Endothelial cell (in vitro differentiated cells): ENCODE data around the gene MAPK7. TPM values are rescaled to one million over a fixed set of nuclear protein-coding genes. Genes with fewer than 3 reads are reported as not detected.
A peak's percentile ranks its signal among the peaks of the same experiment; 100 is the strongest.

Source experiments
- DNase-seq: peaks from one replicate; pipeline ENCODE4 v3.0.0; 2021; ENCODE audit warnings: low spot score
- H3K27ac Mint-ChIP-seq: one replicate; pipeline ENCODE4 v1.8.0; 2021; ENCODE audit warnings: mixed read lengths, inconsistent platforms; ENCODE audit not compliant: unreplicated experiment
- H3K27me3 Mint-ChIP-seq: one replicate; pipeline ENCODE4 v1.8.0; 2021; ENCODE audit warnings: mild to moderate bottlenecking, moderate library complexity, mixed read lengths, inconsistent platforms; ENCODE audit not compliant: unreplicated experiment
- H3K36me3 Mint-ChIP-seq: one replicate; pipeline ENCODE4 v1.8.0; 2021; ENCODE audit warnings: mild to moderate bottlenecking, low read depth, mixed read lengths, inconsistent platforms; ENCODE audit not compliant: unreplicated experiment
- H3K4me1 Mint-ChIP-seq: one replicate; pipeline ENCODE4 v1.8.0; 2021; ENCODE audit warnings: mild to moderate bottlenecking, mixed read lengths, inconsistent platforms; ENCODE audit not compliant: unreplicated experiment
- H3K4me3 Mint-ChIP-seq: one replicate; pipeline ENCODE4 v1.8.0; 2021; ENCODE audit warnings: mild to moderate bottlenecking, mixed read lengths, inconsistent platforms; ENCODE audit not compliant: unreplicated experiment
- H3K9me3 Mint-ChIP-seq: one replicate; pipeline ENCODE4 v1.8.0; 2021; ENCODE audit warnings: mixed read lengths, inconsistent platforms; ENCODE audit not compliant: unreplicated experiment
- microRNA-seq: library from miRNA; unstranded; fragments of <30 nt; microRNA quantifications from one replicate; pipeline ENCODE4, GENCODE V29; 2020; ENCODE audit not compliant: unreplicated experiment
- total RNA-seq: library from RNA; stranded (reverse); fragmentation: NEBNext Ultra II Directional; extraction: Animal tissue kit (Norgen Biotek cat#: 25700); gene quantifications from one replicate; pipeline ENCODE4 v1.2.1, GENCODE V29; 2021; ENCODE audit not compliant: unreplicated experiment
- TF ChIP-seq, protein P1 (sequence below): fragments of 200-600 bp; sonication (generic); IDR thresholded peaks from one replicate; pipeline ENCODE4 v1.5.0; 2021; ENCODE audit warnings: antibody characterized with exemption; ENCODE audit not compliant: unreplicated experiment

The MAPK7 gene
- total RNA-seq, 1 donor from 2014 or later, result 48.5 TPM

GRCh38 chr17:19424934-19425868 is 46.9 kb downstream of the MAPK7 start:
- DNase-seq, result no peak
- H3K4me3 Mint-ChIP-seq, result no peak overlapping the region
- H3K36me3 Mint-ChIP-seq, result no peaks in the 10 kb centered on the region
- no peak overlapping the region for H3K27ac Mint-ChIP-seq
- TF ChIP-seq, protein P1, sequence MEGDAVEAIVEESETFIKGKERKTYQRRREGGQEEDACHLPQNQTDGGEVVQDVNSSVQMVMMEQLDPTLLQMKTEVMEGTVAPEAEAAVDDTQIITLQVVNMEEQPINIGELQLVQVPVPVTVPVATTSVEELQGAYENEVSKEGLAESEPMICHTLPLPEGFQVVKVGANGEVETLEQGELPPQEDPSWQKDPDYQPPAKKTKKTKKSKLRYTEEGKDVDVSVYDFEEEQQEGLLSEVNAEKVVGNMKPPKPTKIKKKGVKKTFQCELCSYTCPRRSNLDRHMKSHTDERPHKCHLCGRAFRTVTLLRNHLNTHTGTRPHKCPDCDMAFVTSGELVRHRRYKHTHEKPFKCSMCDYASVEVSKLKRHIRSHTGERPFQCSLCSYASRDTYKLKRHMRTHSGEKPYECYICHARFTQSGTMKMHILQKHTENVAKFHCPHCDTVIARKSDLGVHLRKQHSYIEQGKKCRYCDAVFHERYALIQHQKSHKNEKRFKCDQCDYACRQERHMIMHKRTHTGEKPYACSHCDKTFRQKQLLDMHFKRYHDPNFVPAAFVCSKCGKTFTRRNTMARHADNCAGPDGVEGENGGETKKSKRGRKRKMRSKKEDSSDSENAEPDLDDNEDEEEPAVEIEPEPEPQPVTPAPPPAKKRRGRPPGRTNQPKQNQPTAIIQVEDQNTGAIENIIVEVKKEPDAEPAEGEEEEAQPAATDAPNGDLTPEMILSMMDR, result no peak
- H3K9me3 Mint-ChIP-seq, result no peaks in the 10 kb centered on the region
- no peaks in the 10 kb centered on the region for H3K4me1 Mint-ChIP-seq
- H3K27me3 Mint-ChIP-seq, result peaks cover 4% of the 10 kb centered on the region

DNA sequence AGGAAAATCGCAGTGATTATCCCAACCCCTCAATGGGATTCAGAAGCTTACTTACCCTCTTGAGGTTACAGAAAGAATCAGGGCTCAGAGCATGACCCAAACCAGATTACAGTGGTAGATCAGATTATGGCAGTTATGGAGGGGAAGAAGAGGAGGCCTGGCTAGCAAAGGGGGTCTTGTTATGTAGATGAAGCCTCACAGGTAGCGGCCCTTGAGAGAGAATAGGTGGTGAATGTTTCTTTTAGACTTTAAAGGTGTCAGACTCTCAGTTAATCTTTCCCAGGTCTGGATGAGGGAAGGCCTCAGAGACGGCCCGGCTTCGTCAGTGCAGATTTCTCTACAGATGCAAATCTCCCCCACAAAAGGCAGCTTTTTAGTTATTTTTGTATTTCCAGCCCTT is 48.3 kb downstream of the MAPK7 start:
- DNase-seq, result no peak

GRCh38 chr17:19431691-19432090 is 53.4 kb downstream of the MAPK7 start:
- Mint-ChIP-seq H3K9me3 (no peaks in the 10 kb centered on the region), H3K27me3 (peaks cover 2% of the 10 kb centered on the region), H3K27ac (no peak overlapping the region), H3K4me1 (peaks cover 7% of the 10 kb centered on the region), H3K36me3 (no peaks in the 10 kb centered on the region), H3K4me3 (no peak overlapping the region)
- DNase-seq, result no peak
- TF ChIP-seq, protein P1, result no peak

More for the DNA sequence above, 48.3 kb downstream of the MAPK7 start:
- Mint-ChIP-seq H3K4me3 (no peak overlapping the region), H3K36me3 (no peaks in the 10 kb centered on the region), H3K27ac (no peak overlapping the region), H3K4me1 (no peaks in the 10 kb centered on the region), H3K27me3 (peaks cover 4% of the 10 kb centered on the region), H3K9me3 (no peaks in the 10 kb centered on the region)
- TF ChIP-seq, protein P1, result no peak

Small RNA genes lying within 50 kb of the gene (microRNA-seq; reads per million reads assigned to microRNA genes)
- 789 reads per million, percentile 92 among the genes with 10 or more reads in this experiment for gene MIR1180

Other genes starting within 250 kb of the MAPK7 start
- gene EPN2, start 141.1 kb upstream of the MAPK7 start, total RNA-seq, result 74.5 TPM
- gene B9D1, start 15.8 kb upstream of the MAPK7 start, total RNA-seq, result 6.2 TPM
- 0.67 TPM for gene MFAP4, start 8.7 kb downstream of the MAPK7 start, total RNA-seq
- 0.31 TPM for gene RNF112, start 32.7 kb downstream of the MAPK7 start, total RNA-seq
- 6.8 TPM for gene SLC47A1, start 155.4 kb downstream of the MAPK7 start, total RNA-seq